Esophagus muscularis mucosa (tissue), 4 donors: ENCODE results near the gene FLNC.

Source experiments
- CTCF ChIP-seq, 3 experiments: fragments of 200-600 bp in 2 of 3; fragments of 450-650 bp in 1 of 3; sonication (generic) in 2 of 3; IDR thresholded peaks; one replicate each; pipeline ENCODE4 v1.5.1; 2017 to 2019; ENCODE audit warnings: antibody characterized with exemption in 3 of 3, mild to moderate bottlenecking in 2 of 3, moderate library complexity in 1 of 3
- EP300 ChIP-seq: sonication (generic); formaldehyde crosslinking; IDR thresholded peaks from one replicate; pipeline ENCODE4 v1.6.1; 2017; ENCODE audit warnings: antibody characterized with exemption
- POLR2A ChIP-seq: fragments of 450-650 bp; IDR thresholded peaks from one replicate; pipeline ENCODE4 v1.6.1; 2017; ENCODE audit warnings: antibody characterized with exemption, moderate library complexity, mild to moderate bottlenecking, low read depth
- POLR2AphosphoS5 ChIP-seq, 2 donors: sonication (generic); formaldehyde crosslinking; IDR thresholded peaks; one replicate each; pipeline ENCODE4 v1.6.1; 2017; ENCODE audit warnings: antibody characterized with exemption in 2 of 2

- TF ChIP-seq CTCF (IDR thresholded peaks at IDR 0.05), result no peak
- TF ChIP-seq POLR2A, result no peak
- TF ChIP-seq POLR2AphosphoS5 (IDR thresholded peaks at IDR 0.05), result peak in 1 of 2 donors; percentile 12
- TF ChIP-seq EP300, result no peak
Measured at GRCh38 chr7:128844777-128845311, 14.6 kb downstream of the FLNC start.
